BE2C (cell line): ENCODE results near the gene PDF.

Experiments used
- DNase-seq: peaks from one replicate; pipeline ENCODE4 v3.0.0-alpha.2; 2020
- H3K27me3 ChIP-seq: fragments of 250-450 bp; sonication (Bioruptor Pico); 2 replicates; pipeline ENCODE4 v1.5.1; 2020; ENCODE audit warnings: mild to moderate bottlenecking
- H3K36me3 ChIP-seq: fragments of 250-450 bp; sonication (Bioruptor Pico); 2 replicates; pipeline ENCODE4 v1.5.1; 2020; ENCODE audit warnings: mild to moderate bottlenecking
- H3K4me1 ChIP-seq: fragments of 250-450 bp; sonication (Bioruptor Pico); 2 replicates; pipeline ENCODE4 v1.5.1; 2020
- H3K4me3 ChIP-seq: 2 replicates; pipeline ENCODE4 v1.5.1; 2011; ENCODE audit warnings: low read depth, low read length
- H3K9me3 ChIP-seq: fragments of 250-450 bp; sonication (Bioruptor Pico); 2 replicates; pipeline ENCODE4 v1.5.1; 2020
- TF ChIP-seq, protein P1 (sequence below): IDR thresholded peaks from 2 replicates; pipeline ENCODE4 v1.5.1; 2012; ENCODE audit warnings: mild to moderate bottlenecking, low read depth, low read length

Gene PDF

DNA sequence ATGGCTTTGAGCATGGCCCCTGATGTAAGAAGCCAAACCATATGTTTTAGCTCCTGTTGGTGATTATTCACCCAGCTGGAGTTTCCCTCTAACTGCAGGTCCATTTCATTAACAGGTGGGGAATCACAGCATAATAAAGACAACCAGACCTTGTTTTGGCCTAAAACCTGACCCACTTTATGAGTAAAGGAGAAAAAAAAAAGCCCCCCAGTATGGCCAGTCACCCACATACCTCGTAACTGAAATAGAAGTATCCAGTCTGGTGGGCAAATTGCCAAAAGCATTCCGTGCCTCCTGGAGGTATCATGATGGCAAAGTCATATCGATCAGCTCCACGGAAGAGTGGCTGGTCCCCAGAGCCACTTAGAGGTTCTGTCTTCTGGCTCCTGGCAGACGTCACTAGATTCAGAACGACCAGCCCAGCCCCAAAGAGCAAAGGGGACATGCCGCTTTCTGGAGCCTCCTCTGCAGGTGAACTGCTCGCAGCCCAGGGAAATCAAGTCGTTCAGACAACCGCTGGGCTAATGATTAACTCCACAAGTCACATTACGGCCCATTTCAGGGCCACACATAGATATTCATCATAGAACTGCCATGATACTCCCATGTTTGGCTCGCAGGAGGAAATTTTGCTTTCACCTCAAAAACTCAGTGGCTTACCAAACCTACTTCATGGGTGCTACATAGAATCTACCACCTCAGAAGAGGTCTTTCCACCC lies 21.1 kb upstream of the PDF start, which contains the start of gene TMED6:
Gene TMED6 (minus strand): TSS at position 478 of the 719 bp plus-strand sequence. CDS start 33 bp downstream, at position 445.
- Histone ChIP-seq H3K4me3 (no peak within 1 kb of the TSS), H3K4me1 (no peaks in the 10 kb centered on the region), H3K27me3 (no peaks in the 10 kb centered on the region), H3K36me3 (peaks cover 16% of the 10 kb centered on the region), H3K9me3 (no peaks in the 10 kb centered on the region)
- no peak for DNase-seq
- TF ChIP-seq, protein P1, sequence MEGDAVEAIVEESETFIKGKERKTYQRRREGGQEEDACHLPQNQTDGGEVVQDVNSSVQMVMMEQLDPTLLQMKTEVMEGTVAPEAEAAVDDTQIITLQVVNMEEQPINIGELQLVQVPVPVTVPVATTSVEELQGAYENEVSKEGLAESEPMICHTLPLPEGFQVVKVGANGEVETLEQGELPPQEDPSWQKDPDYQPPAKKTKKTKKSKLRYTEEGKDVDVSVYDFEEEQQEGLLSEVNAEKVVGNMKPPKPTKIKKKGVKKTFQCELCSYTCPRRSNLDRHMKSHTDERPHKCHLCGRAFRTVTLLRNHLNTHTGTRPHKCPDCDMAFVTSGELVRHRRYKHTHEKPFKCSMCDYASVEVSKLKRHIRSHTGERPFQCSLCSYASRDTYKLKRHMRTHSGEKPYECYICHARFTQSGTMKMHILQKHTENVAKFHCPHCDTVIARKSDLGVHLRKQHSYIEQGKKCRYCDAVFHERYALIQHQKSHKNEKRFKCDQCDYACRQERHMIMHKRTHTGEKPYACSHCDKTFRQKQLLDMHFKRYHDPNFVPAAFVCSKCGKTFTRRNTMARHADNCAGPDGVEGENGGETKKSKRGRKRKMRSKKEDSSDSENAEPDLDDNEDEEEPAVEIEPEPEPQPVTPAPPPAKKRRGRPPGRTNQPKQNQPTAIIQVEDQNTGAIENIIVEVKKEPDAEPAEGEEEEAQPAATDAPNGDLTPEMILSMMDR, result no peak

DNA sequence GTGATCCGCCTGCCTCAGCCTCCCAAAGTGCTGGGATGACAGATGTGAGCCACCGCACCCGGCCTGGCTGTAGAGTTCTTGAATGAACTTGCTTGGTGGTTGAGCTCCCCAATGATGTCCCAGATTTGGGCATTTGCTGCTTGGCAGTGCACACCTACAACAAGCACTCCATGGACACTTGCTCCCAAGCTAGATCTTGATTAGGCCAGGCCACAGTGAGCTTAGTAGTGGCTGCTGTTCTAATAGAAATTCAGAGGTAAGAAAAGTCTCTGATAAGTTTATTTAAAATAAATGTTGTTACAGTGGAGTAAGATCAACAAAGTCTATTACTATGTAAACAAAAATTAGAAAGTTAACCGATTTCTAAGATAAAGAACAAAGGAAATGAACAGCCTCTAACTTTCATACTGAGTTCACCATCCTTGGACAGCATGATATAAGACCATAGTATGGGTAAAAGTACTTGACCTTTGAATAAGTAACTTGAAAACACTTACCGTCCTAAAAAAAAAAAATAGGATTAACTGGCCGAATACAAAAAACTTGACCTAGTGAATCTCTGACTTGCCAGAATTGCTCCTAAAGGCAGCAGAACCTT lies 20.2 kb upstream of the PDF start:
- DNase-seq, result no peak
- H3K4me3 ChIP-seq, result no peak overlapping the region
- no peaks in the 10 kb centered on the region for H3K4me1 ChIP-seq

DNA sequence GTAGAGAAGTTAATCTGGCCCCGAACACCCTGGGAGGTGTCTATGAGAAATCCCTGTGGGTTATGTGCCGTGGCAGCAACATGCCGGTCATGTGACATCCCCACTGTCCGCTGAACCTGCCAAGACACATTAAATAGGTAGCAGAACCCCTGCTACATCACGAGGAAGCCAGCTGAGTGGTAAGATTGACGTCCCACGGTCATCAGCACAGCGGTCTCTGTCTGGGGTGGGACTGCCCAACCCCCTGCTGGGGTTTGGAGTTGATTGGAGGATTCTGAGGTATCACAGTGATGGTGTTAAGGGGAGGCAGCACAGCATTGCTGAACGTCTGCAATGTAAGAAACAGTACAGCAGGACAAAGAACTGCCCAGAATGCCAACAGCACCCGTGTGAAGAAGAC lies 19.1 kb upstream of the PDF start:
- peaks cover 12% of the 10 kb centered on the region for H3K36me3 ChIP-seq
- TF ChIP-seq, protein P1, result no peak

More for the DNA sequence above, 20.2 kb upstream of the PDF start:
- no peaks in the 10 kb centered on the region for H3K9me3 ChIP-seq
- H3K36me3 ChIP-seq, result peaks cover 14% of the 10 kb centered on the region
- TF ChIP-seq, protein P1, result no peak
- no peaks in the 10 kb centered on the region for H3K27me3 ChIP-seq

DNA sequence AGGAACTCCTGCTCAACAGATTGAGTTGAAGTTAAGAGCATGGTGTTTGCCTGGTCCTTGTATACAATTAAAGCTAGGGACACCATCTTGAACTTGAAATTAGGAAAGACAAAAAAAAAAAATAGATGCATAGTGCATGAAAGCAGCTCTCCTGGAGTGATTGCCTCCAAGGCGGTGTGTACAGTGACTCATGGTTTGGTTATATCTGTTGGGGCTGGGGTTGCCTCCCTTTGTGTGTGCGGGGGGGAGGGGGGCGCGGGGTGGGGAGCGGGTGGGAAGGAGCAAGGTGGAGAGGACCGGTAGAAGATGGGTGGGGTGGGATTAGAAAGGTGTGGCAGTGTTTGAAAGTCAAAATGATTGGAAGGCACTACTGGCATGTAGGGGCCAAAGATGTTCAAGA lies 17.8 kb upstream of the PDF start:
- no peak for DNase-seq
- Histone ChIP-seq H3K4me1 (no peaks in the 10 kb centered on the region), H3K27me3 (no peaks in the 10 kb centered on the region), H3K9me3 (no peaks in the 10 kb centered on the region), H3K36me3 (peaks cover 25% of the 10 kb centered on the region), H3K4me3 (no peak overlapping the region)
- TF ChIP-seq, protein P1, result no peak

More for the DNA sequence above, 19.1 kb upstream of the PDF start:
- Histone ChIP-seq H3K27me3 (no peaks in the 10 kb centered on the region), H3K4me3 (no peak overlapping the region), H3K4me1 (no peaks in the 10 kb centered on the region), H3K9me3 (no peaks in the 10 kb centered on the region)
- DNase-seq, result no peak

DNA sequence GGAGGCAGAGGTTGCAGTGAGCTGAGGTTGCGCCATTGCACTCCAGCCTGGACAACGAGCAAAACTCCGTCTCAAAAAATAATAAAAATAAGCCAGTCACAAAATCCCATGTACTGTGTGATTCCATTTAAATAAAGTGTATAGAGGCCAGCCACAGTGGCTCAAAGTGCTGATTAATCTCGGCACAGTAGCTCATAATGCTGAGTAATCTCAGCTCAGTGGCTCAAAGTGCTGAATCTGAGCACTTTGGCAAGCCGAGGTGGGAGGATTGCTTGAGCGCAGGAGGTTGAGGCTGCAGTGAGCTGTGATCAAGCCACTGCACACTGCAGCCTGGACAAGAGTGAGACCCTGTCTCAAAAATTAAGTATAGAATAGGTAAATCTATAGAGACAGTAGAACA lies 16.3 kb upstream of the PDF start:
- no peak overlapping the region for H3K4me3 ChIP-seq
- H3K27me3 ChIP-seq, result no peaks in the 10 kb centered on the region
- H3K4me1 ChIP-seq, result no peaks in the 10 kb centered on the region
- DNase-seq, result no peak
- H3K36me3 ChIP-seq, result peaks cover 35% of the 10 kb centered on the region
- TF ChIP-seq, protein P1, result no peak
- no peaks in the 10 kb centered on the region for H3K9me3 ChIP-seq

DNA sequence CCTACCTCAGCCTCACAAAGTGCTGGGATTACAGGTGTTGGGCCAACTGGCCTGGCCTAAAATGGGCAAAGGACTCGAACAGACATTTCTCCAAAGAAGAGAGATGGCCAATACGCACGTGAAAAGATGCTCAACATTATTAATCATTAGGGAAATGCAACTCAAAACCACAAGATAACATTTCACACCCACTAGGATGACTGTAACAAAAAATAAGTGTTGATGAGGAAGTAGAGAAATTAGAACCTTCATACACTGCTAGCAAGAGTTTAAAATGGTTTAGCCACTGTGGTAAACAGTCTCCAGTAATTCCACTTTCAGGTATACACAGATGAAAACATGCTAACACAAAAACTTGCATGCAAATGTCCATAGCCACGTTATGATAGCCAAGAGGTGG lies 15.5 kb upstream of the PDF start:
- TF ChIP-seq, protein P1, result no peak
- peaks cover 2% of the 10 kb centered on the region; the same call in 1 of the 2 replicates for H3K4me1 ChIP-seq
- H3K4me3 ChIP-seq, result no peak overlapping the region
- no peaks in the 10 kb centered on the region for H3K9me3 ChIP-seq
- DNase-seq, result no peak
- peaks cover 42% of the 10 kb centered on the region for H3K36me3 ChIP-seq
- H3K27me3 ChIP-seq, result no peaks in the 10 kb centered on the region
